HCT116 (cell line): ENCODE measurements around the gene MYBPC1. TPM values are rescaled to one million over a fixed set of nuclear protein-coding genes. Genes with fewer than 3 reads are reported as not detected.

Experiments used
- ATAC-seq: fragments of 200-7000 bp; cut with Tn5 transposase; 2 replicates; pipeline ENCODE4 v1.9.1; 2020; ENCODE audit warnings: mild to moderate bottlenecking, moderate library complexity
- BruUV-seq: library from RNA; stranded (reverse); fragments of 400-500 nt; replicated peaks from 2 replicates; lab custom pipeline; 2021; lab: Mats Ljungman, UMichigan
- CTCF ChIA-PET: fragments of 300-600 bp; sonication (Branson Sonifier 250); formaldehyde crosslinking; loops from one replicate; lab custom pipeline; 2021; ENCODE audit warnings: antibody characterized with exemption; lab: Charles Lee
- POLR2A ChIA-PET: fragments of 300-600, 350-600 bp; sonication (Branson Sonifier 250); formaldehyde crosslinking; loops from one replicate; lab custom pipeline; 2021; ENCODE audit warnings: antibody characterized with exemption; lab: Charles Lee
- RAD21 ChIA-PET, 2 experiments: fragments of 300-600 bp; sonication (Branson Sonifier 250); formaldehyde crosslinking; loops; one replicate each; lab custom pipeline; 2023; ENCODE audit warnings: low total read pairs in 2 of 2; ENCODE audit not compliant: uncharacterized antibody in 2 of 2, unreplicated experiment in 2 of 2, low non-redundant PET in 1 of 2; lab: Charles Lee
- DNase-seq: peaks from one replicate; pipeline ENCODE4 v3.0.0-alpha.2; 2010; ENCODE audit warnings: low read depth, low spot score
- H2AFZ ChIP-seq: fragments of 200-600 bp; shearing (Covaris generic), sonication (generic); 2 replicates; pipeline ENCODE4 v1.6.1; 2017; ENCODE audit warnings: low read depth, mixed run types, mixed read lengths, antibody characterized with exemption, low read length; ENCODE audit not compliant: poor library complexity, severe bottlenecking
- H3K27ac ChIP-seq: 2 replicates; pipeline ENCODE4 v1.5.1; 2012; ENCODE audit warnings: low read depth, low read length
- H3K27me3 ChIP-seq: fragments of 200-600 bp; sonication (generic); 2 replicates; pipeline ENCODE4 v1.6.1; 2016; ENCODE audit warnings: mixed run types, low read length, mixed read lengths; ENCODE audit not compliant: insufficient read depth
- H3K36me3 ChIP-seq, 2 experiments: fragments of 200-500 bp in 1 of 2; fragments of 200-600 bp in 1 of 2; sonication (Bioruptor generic) in 1 of 2; sonication (generic) in 1 of 2; 2 replicates each; pipeline versions ENCODE4 v1.5.1 to v1.6.1; 2014 to 2016; ENCODE audit warnings: low read length in 2 of 2, inconsistent platforms in 1 of 2, mixed read lengths in 1 of 2, mixed run types in 1 of 2; ENCODE audit not compliant: insufficient read depth in 2 of 2, control insufficient read depth in 1 of 2
- H3K4me1 ChIP-seq, 2 experiments: fragments of 200-600 bp in 1 of 2; sonication (generic) in 1 of 2; 2 replicates each; pipeline versions ENCODE4 v1.5.1 to v1.6.1; 2012 to 2017; ENCODE audit warnings: low read length in 2 of 2, inconsistent platforms in 1 of 2, mild to moderate bottlenecking in 1 of 2, mixed read lengths in 1 of 2, mixed run types in 1 of 2, moderate library complexity in 1 of 2; ENCODE audit not compliant: insufficient read depth in 2 of 2, control insufficient read depth in 1 of 2
- H3K4me2 ChIP-seq: fragments of 200-600 bp; sonication (generic); 2 replicates; pipeline ENCODE4 v1.6.1; 2017; ENCODE audit warnings: mixed run types, low read length, mixed read lengths
- H3K4me3 ChIP-seq, 2 experiments: fragments of 200-600 bp in 1 of 2; sonication (generic) in 1 of 2; replicated peaks in 1 of 2; 2 replicates each; pipeline ENCODE4 v1.5.1; 2011 to 2016; ENCODE audit warnings: low read length in 2 of 2, control low read depth in 1 of 2, low read depth in 1 of 2, mild to moderate bottlenecking in 1 of 2, mixed read lengths in 1 of 2, mixed run types in 1 of 2
- H3K79me2 ChIP-seq: fragments of 200-600 bp; sonication (generic); 2 replicates; pipeline ENCODE4 v1.6.1; 2017; ENCODE audit warnings: mild to moderate bottlenecking, mixed run types, low read length, moderate library complexity, mixed read lengths; ENCODE audit not compliant: insufficient read depth
- H3K9ac ChIP-seq: fragments of 200-600 bp; sonication (generic); 2 replicates; pipeline ENCODE4 v1.6.1; 2016; ENCODE audit warnings: low read length, mixed read lengths
- H3K9me2 ChIP-seq: fragments of 200-600 bp; sonication (generic), shearing (Covaris generic); 2 replicates; pipeline ENCODE4 v1.6.1; 2017; ENCODE audit warnings: mixed run types, mild to moderate bottlenecking, moderate library complexity; ENCODE audit not compliant: insufficient read depth
- H3K9me3 ChIP-seq, 2 experiments: fragments of 200-500 bp in 1 of 2; fragments of 200-600 bp in 1 of 2; sonication (Bioruptor generic) in 1 of 2; sonication (generic) in 1 of 2; 2 replicates each; pipeline ENCODE4 v1.6.1; 2014 to 2017; ENCODE audit warnings: low read length in 2 of 2, mixed read lengths in 2 of 2, inconsistent platforms in 1 of 2, low read depth in 1 of 2, mild to moderate bottlenecking in 1 of 2, mixed run types in 1 of 2, moderate library complexity in 1 of 2; ENCODE audit not compliant: control insufficient read depth in 1 of 2, insufficient read depth in 1 of 2
- H4K20me1 ChIP-seq: fragments of 200-600 bp; sonication (generic), shearing (Covaris generic); 2 replicates; pipeline ENCODE4 v1.6.1; 2017; ENCODE audit warnings: mixed run types, mild to moderate bottlenecking, moderate library complexity; ENCODE audit not compliant: insufficient read depth
- CBX3 ChIP-seq: IDR thresholded peaks from 2 replicates; pipeline ENCODE4 v1.6.1; 2012; ENCODE audit warnings: low read depth
- CEBPB ChIP-seq: IDR thresholded peaks from 2 replicates; pipeline ENCODE4 v1.6.1; 2012; ENCODE audit warnings: low read depth
- CTCF ChIP-seq, 3 experiments: fragments of 200-600 bp in 1 of 3; sonication (generic) in 1 of 3; IDR thresholded peaks in 2 of 3; conservative IDR thresholded peaks in 1 of 3; 2 replicates each; pipeline ENCODE4 v1.5.1; 2012 to 2017; ENCODE audit warnings: low read depth in 2 of 3, low read length in 2 of 3, antibody characterized with exemption in 1 of 3, borderline replicate concordance in 1 of 3, control low read depth in 1 of 3, mild to moderate bottlenecking in 1 of 3, mixed read lengths in 1 of 3, mixed run types in 1 of 3, moderate library complexity in 1 of 3; ENCODE audit not compliant: insufficient read depth in 1 of 3
- EGR1 ChIP-seq: IDR thresholded peaks from 2 replicates; pipeline ENCODE4 v1.6.1; 2012; ENCODE audit warnings: low read depth
- ELF1 ChIP-seq: IDR thresholded peaks from 2 replicates; pipeline ENCODE4 v1.6.1; 2012; ENCODE audit warnings: low read depth, borderline replicate concordance
- EZH2 ChIP-seq: fragments of 200-600 bp; sonication (generic); IDR thresholded peaks from 2 replicates; pipeline ENCODE4 v1.6.1; 2017; ENCODE audit warnings: antibody characterized with exemption, mixed run types
- EZH2phosphoT487 ChIP-seq: fragments of 200-600 bp; IDR thresholded peaks from 2 replicates; pipeline ENCODE4 v1.6.1; 2018; ENCODE audit warnings: antibody characterized with exemption, borderline replicate concordance
- FOSL1 ChIP-seq: IDR thresholded peaks from 2 replicates; pipeline ENCODE4 v1.6.1; 2012; ENCODE audit warnings: low read depth
- JUND ChIP-seq: IDR thresholded peaks from 2 replicates; pipeline ENCODE4 v1.6.1; 2012
- MAX ChIP-seq: IDR thresholded peaks from 2 replicates; pipeline ENCODE4 v1.6.1; 2012
- POLR2A ChIP-seq: IDR thresholded peaks from 2 replicates; pipeline ENCODE4 v1.7.0; 2011; ENCODE audit warnings: borderline replicate concordance; ENCODE audit not compliant: insufficient read depth, insufficient read length; ENCODE audit errors: extremely low read depth
- POLR2AphosphoS5 ChIP-seq: IDR thresholded peaks from 2 replicates; pipeline ENCODE4 v1.6.1; 2011; ENCODE audit warnings: mild to moderate bottlenecking, low read depth, low read length, moderate library complexity
- RAD21 ChIP-seq: IDR thresholded peaks from 2 replicates; pipeline ENCODE4 v1.6.1; 2012; ENCODE audit warnings: low read depth, mild to moderate bottlenecking
- SIN3A ChIP-seq: IDR thresholded peaks from 2 replicates; pipeline ENCODE4 v1.6.1; 2012; ENCODE audit warnings: low read depth
- TCF7L2 ChIP-seq: IDR thresholded peaks from 2 replicates; pipeline ENCODE4 v1.7.0; 2011; ENCODE audit warnings: borderline replicate concordance, inconsistent platforms; ENCODE audit not compliant: insufficient read depth, insufficient read length; ENCODE audit errors: extremely low read depth
- YY1 ChIP-seq: IDR thresholded peaks from 2 replicates; pipeline ENCODE4 v1.6.1; 2011; ENCODE audit warnings: low read length, low read depth, moderate library complexity, mild to moderate bottlenecking; ENCODE audit not compliant: insufficient replicate concordance; ENCODE audit errors: extremely low read depth
- ZFX ChIP-seq: fragments of 450-650 bp; IDR thresholded peaks from 2 replicates; pipeline ENCODE4 v1.6.1; 2017
- ZNF274 ChIP-seq: fragments of 200-500 bp; sonication (Bioruptor generic); IDR thresholded peaks from 2 replicates; pipeline ENCODE4 v1.6.1; 2014; ENCODE audit warnings: mild to moderate bottlenecking, low read depth, low read length, inconsistent platforms
- intact Hi-C: fragments of 100-400 bp; cut with micrococcal nuclease; formaldehyde crosslinking; loops from 2 replicates; pipeline ENCODE4 v1.10.0; 2022
- total RNA-seq: library from RNA; stranded (reverse); gene quantifications from one replicate; pipeline ENCODE4 v1.2.1, GENCODE V29; 2021; ENCODE audit not compliant: unreplicated experiment

MYBPC1 gene
- total RNA-seq, 1 experiment from 2014 or later = not detected

DNA sequence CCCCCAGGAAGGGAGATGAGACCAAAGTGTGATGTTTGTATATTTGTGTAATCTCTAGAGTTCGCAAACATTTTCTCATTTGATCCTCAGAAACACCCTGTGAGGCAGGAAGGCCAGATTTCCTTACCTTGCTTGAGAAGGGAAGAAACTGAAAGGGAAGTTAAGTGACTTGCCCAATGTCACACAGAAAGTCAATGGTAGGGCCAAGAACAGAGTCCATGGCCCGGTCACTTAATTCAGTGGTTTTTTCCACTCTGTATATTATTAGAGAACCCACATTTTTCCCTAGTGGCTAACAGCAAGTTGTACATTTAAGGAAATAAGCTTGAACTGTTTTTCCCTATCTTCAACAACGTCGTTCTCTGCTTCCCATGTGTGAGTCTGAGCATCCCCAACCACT is 77.1 kb downstream of the MYBPC1 start:
- POLR2A ChIA-PET = no interaction called here

DNA sequence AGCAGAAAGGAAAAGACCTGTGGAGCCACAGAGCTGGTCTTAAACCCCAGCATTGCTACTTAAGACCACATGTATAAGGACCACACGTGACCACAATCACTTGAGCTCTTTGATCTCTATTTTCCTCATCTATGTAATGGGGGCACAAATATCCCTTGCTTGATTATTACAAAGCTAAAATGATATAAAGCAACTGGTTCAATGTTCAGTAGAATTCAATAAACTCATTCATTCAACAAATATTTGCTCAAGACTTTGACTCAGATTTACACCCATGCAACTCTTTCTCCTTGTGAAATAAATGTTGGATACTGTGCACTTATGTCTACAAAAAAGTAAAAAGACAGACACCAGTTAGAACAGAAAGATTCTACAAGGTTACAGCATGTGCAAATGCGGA is 80.8 kb downstream of the MYBPC1 start:
- H2AFZ ChIP-seq = no peak overlapping the region
- intact Hi-C loops = no loop called here
- no peak overlapping the region for H3K9ac ChIP-seq
- ChIA-PET CTCF (no interaction called here), POLR2A (no interaction called here), RAD21 (no interaction called here)
- H3K9me2 ChIP-seq = no peaks in the 10 kb centered on the region
- BruUV-seq = no TSS peak
- H4K20me1 ChIP-seq = no peaks in the 10 kb centered on the region
- no peak overlapping the region for H3K4me3 ChIP-seq
- H3K9me3 ChIP-seq = no peaks in the 10 kb centered on the region
- no peaks in the 10 kb centered on the region for H3K4me1 ChIP-seq
- H3K27ac ChIP-seq = no peak overlapping the region
- no peak overlapping the region for H3K4me2 ChIP-seq
- H3K79me2 ChIP-seq = no peaks in the 10 kb centered on the region
- H3K36me3 ChIP-seq = no peaks in the 10 kb centered on the region
- DNase-seq (no peak), ATAC-seq (no peak)
- no peaks in the 10 kb centered on the region for H3K27me3 ChIP-seq
- TF ChIP-seq SIN3A = no peak
- TF ChIP-seq TCF7L2 = no peak
- no peak for TF ChIP-seq ZNF274
- TF ChIP-seq EZH2 = no peak
- no peak for TF ChIP-seq ELF1
- no peak for TF ChIP-seq RAD21
- no peak for TF ChIP-seq CTCF (IDR thresholded peaks at IDR 0.05 in 2 of 3, conservative IDR thresholded peaks at IDR 0.05 in 1 of 3; ENCODE audit: borderline replicate concordance in 1 of 3, insufficient read depth in 1 of 3, low read depth in 2 of 3, low read length in 2 of 3)
- no peak for TF ChIP-seq JUND
- TF ChIP-seq CBX3 = no peak
- no peak for TF ChIP-seq CEBPB
- TF ChIP-seq EGR1 = no peak
- TF ChIP-seq POLR2A = no peak
- TF ChIP-seq POLR2AphosphoS5 = no peak
- TF ChIP-seq MAX = no peak
- no peak for TF ChIP-seq EZH2phosphoT487

More for the DNA sequence above, 77.1 kb downstream of the MYBPC1 start:
- Histone ChIP-seq H2AFZ (no peak overlapping the region), H3K27ac (no peak overlapping the region), H3K4me1 (no peaks in the 10 kb centered on the region), H3K4me2 (no peak overlapping the region), H4K20me1 (no peaks in the 10 kb centered on the region), H3K27me3 (no peaks in the 10 kb centered on the region), H3K79me2 (no peaks in the 10 kb centered on the region), H3K9me3 (no peaks in the 10 kb centered on the region), H3K36me3 (no peaks in the 10 kb centered on the region), H3K9me2 (no peaks in the 10 kb centered on the region), H3K4me3 (no peak overlapping the region)
- DNase-seq (no peak), ATAC-seq (no peak)
- CTCF ChIA-PET = no interaction called here
- RAD21 ChIA-PET = no interaction called here
- no TSS peak for BruUV-seq
- TF ChIP-seq FOSL1 = no peak
- no peak for TF ChIP-seq RAD21
- no peak for TF ChIP-seq MAX
- TF ChIP-seq YY1 = no peak
- TF ChIP-seq ZFX = no peak
- no peak for TF ChIP-seq CEBPB
- TF ChIP-seq, all 23 proteins: peak for 0
- intact Hi-C loops = loop anchor here (5.0 kb wide), 1 partner anchor 85 kb away; no protein-coding TSS in a partner anchor
- H3K9ac ChIP-seq = no peak overlapping the region
